ENCODE results near the gene APOL1. TPM values are rescaled to one million over a fixed set of nuclear protein-coding genes. Genes with fewer than 3 reads are reported as not detected.
"Not testable (repeated sequence)": the region's sequence is repeated elsewhere in the genome, so short reads cannot be mapped to it uniquely, and the experiment has no call there.

The APOL1 gene
- total RNA-seq, 4 donors from 2014 or later: 0.87 to 11.1 (median 6.2) TPM

GRCh38 chr22:36245805-36246356 lies 7.1 kb upstream of the APOL1 start:
- Histone ChIP-seq H3K27me3 (no peaks in the 10 kb centered on the region), H3K4me3 (no peak overlapping the region), H3K4me1 (peaks cover 10 to 19% of the 10 kb centered on the region in 2 donors), H3K36me3 (no peaks in the 10 kb centered on the region), H3K9me3 (no peaks in the 10 kb centered on the region), H3K27ac (no peak overlapping the region)
- no peak for DNase-seq
- intact Hi-C loops (cut with DNase I; ENCODE audit: low total_unique reads): loop anchor here (2.0 kb wide), 1 partner anchor 31 kb away; no protein-coding TSS in a partner anchor
- in situ Hi-C loops (cut with MboI; ENCODE audit: low sequenced_read_pairs in 4 of 4): no loop called here
- no peak for ATAC-seq
- TF ChIP-seq POLR2A (IDR thresholded peaks at IDR 0.05): no peak
- TF ChIP-seq, protein P1, sequence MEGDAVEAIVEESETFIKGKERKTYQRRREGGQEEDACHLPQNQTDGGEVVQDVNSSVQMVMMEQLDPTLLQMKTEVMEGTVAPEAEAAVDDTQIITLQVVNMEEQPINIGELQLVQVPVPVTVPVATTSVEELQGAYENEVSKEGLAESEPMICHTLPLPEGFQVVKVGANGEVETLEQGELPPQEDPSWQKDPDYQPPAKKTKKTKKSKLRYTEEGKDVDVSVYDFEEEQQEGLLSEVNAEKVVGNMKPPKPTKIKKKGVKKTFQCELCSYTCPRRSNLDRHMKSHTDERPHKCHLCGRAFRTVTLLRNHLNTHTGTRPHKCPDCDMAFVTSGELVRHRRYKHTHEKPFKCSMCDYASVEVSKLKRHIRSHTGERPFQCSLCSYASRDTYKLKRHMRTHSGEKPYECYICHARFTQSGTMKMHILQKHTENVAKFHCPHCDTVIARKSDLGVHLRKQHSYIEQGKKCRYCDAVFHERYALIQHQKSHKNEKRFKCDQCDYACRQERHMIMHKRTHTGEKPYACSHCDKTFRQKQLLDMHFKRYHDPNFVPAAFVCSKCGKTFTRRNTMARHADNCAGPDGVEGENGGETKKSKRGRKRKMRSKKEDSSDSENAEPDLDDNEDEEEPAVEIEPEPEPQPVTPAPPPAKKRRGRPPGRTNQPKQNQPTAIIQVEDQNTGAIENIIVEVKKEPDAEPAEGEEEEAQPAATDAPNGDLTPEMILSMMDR (IDR thresholded peaks at IDR 0.05 in 4 of 5, conservative IDR thresholded peaks at IDR 0.05 in 1 of 5): no peak

- in situ Hi-C loops (cut with MboI; ENCODE audit: low sequenced_read_pairs in 4 of 4): no loop called here
- no peak for ATAC-seq
These were observed 6.2 kb upstream of the APOL1 start for GRCh38 chr22:36246718-36247117.

DNA sequence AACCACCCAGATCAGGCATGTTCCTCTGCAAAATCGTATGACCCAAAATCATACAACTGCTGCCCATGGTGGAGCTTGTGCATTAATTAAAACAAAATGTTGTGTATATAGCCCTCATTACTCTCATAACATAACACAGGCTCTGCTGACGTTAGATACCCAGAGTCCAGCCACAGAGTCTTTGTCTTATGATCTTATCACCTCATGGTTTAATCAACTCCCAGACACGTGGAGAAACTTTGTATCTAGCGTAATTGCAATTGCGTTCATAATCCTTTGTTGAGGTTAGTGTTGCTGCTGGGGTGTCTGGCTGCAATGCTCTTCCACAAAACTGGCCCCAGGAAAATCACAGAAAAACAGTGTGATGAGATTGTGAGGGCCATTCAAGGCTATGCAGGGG lies 5.0 kb upstream of the APOL1 start:
- no peaks in the 10 kb centered on the region for H3K9me3 ChIP-seq
- intact Hi-C loops (cut with DNase I; ENCODE audit: low total_unique reads) (loop anchor here (2.0 kb wide), 1 partner anchor 29 kb away; no protein-coding TSS in a partner anchor), in situ Hi-C loops (cut with MboI; ENCODE audit: low sequenced_read_pairs in 4 of 4) (no loop called here)
- peaks cover 10 to 19% of the 10 kb centered on the region in 2 donors for H3K4me1 ChIP-seq
- TF ChIP-seq, protein P1 (IDR thresholded peaks at IDR 0.05 in 4 of 5, conservative IDR thresholded peaks at IDR 0.05 in 1 of 5): no peak
- no peak for TF ChIP-seq POLR2A (IDR thresholded peaks at IDR 0.05)
- no peaks in the 10 kb centered on the region for H3K36me3 ChIP-seq
- no peak overlapping the region for H3K27ac ChIP-seq
- ATAC-seq (no peak), DNase-seq (no peak)
- no peaks in the 10 kb centered on the region for H3K27me3 ChIP-seq
- no peak overlapping the region for H3K4me3 ChIP-seq

More at GRCh38 chr22:36246718-36247117, 6.2 kb upstream of the APOL1 start:
- H3K4me3 ChIP-seq: no peak overlapping the region
- peaks cover 10 to 19% of the 10 kb centered on the region in 2 donors for H3K4me1 ChIP-seq
- no peak for DNase-seq
- H3K27ac ChIP-seq: no peak overlapping the region
- intact Hi-C loops (cut with DNase I; ENCODE audit: low total_unique reads): loop anchor here (2.0 kb wide), 1 partner anchor 30 kb away; no protein-coding TSS in a partner anchor
- TF ChIP-seq, protein P1 (IDR thresholded peaks at IDR 0.05 in 4 of 5, conservative IDR thresholded peaks at IDR 0.05 in 1 of 5): no peak
- no peak for TF ChIP-seq POLR2A (IDR thresholded peaks at IDR 0.05)
- no peaks in the 10 kb centered on the region for H3K27me3 ChIP-seq
- H3K36me3 ChIP-seq: no peaks in the 10 kb centered on the region
- H3K9me3 ChIP-seq: no peaks in the 10 kb centered on the region

GRCh38 chr22:36249160-36249559 lies 3.8 kb upstream of the APOL1 start:
- Histone ChIP-seq H3K9me3 (no peaks in the 10 kb centered on the region), H3K27me3 (no peaks in the 10 kb centered on the region), H3K27ac (no peak overlapping the region), H3K4me3 (no peak overlapping the region), H3K36me3 (no peaks in the 10 kb centered on the region), H3K4me1 (peaks cover 2 to 14% of the 10 kb centered on the region in 2 donors)
- ATAC-seq: no peak
- DNase-seq: no peak
- in situ Hi-C loops (cut with MboI; ENCODE audit: low sequenced_read_pairs in 4 of 4): no loop called here
- intact Hi-C loops (cut with DNase I; ENCODE audit: low total_unique reads): no loop called here
- TF ChIP-seq, protein P1 (IDR thresholded peaks at IDR 0.05 in 4 of 5, conservative IDR thresholded peaks at IDR 0.05 in 1 of 5): no peak
- TF ChIP-seq POLR2A (IDR thresholded peaks at IDR 0.05): no peak

- H3K4me3 ChIP-seq; ATAC-seq; H3K27ac ChIP-seq; H3K4me1 ChIP-seq; in situ Hi-C loops (cut with MboI; ENCODE audit: low sequenced_read_pairs in 4 of 4); H3K27me3 ChIP-seq; DNase-seq; H3K9me3 ChIP-seq; H3K36me3 ChIP-seq: not testable (repeated sequence)
- intact Hi-C loops (cut with DNase I; ENCODE audit: low total_unique reads): loop anchor here (5.0 kb wide), 1 partner anchor 308 kb away; no protein-coding TSS in a partner anchor
These were observed 2.5 kb upstream of the APOL1 start for GRCh38 chr22:36250292-36250960.

GRCh38 chr22:36251979-36252608 lies 839 bp upstream of the APOL1 start:
- peak overlapping the region in 1 of 4 donors; percentile 77 for H3K27ac ChIP-seq
- intact Hi-C loops (cut with DNase I; ENCODE audit: low total_unique reads): loop anchor here (5.0 kb wide), 1 partner anchor 310 kb away; no protein-coding TSS in a partner anchor
- H3K4me3 ChIP-seq: not testable (repeated sequence)

More at GRCh38 chr22:36251979-36252608, 839 bp upstream of the APOL1 start:
- in situ Hi-C loops (cut with MboI; ENCODE audit: low sequenced_read_pairs in 4 of 4); ATAC-seq; H3K36me3 ChIP-seq; H3K27me3 ChIP-seq; DNase-seq; H3K4me1 ChIP-seq; H3K9me3 ChIP-seq: not testable (repeated sequence)

All from gastrocnemius medialis (tissue), 4 donors.